Jurkat, Clone E6-1 (cell line): Measurements from ENCODE around the gene AGK.
"Not testable (repeated sequence)": the region's sequence is repeated elsewhere in the genome, so short reads cannot be mapped to it uniquely, and the experiment has no call there.

Experiments used
- DNase-seq: peaks from one replicate; pipeline ENCODE4 v3.0.0-alpha.2; 2011; ENCODE audit warnings: low read depth, low spot score
- H3K4me3 ChIP-seq: 2 replicates; pipeline ENCODE4 v1.5.1; 2011; ENCODE audit warnings: mild to moderate bottlenecking, low read length, control low read depth, moderate library complexity

AGK gene

DNA sequence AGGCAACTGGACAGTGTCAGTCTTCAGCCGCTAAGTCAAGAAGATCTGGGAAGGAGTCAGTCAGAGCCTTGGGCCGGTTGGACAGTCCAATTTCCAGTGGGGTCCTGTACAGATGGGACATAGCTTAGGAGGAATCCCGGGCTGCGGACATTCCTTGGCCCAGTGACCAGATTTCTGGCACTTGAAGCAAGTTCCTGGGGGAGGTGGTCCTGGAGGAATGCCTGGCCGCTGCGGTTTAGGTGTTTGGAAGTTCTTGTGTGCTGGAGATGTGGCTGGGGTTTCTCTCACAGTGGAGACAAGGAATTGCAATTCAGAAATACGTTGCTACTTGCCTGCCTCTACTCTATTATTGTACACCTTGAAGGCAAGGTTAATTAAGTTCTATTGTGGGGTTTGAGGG lies 30.9 kb downstream of the AGK start:
- not testable (repeated sequence) for H3K4me3 ChIP-seq, DNase-seq

- H3K4me3 ChIP-seq, result no peak overlapping the region
- DNase-seq, result no peak
Observed at GRCh38 chr7:141584935-141585334, 33.7 kb downstream of the AGK start.

DNA sequence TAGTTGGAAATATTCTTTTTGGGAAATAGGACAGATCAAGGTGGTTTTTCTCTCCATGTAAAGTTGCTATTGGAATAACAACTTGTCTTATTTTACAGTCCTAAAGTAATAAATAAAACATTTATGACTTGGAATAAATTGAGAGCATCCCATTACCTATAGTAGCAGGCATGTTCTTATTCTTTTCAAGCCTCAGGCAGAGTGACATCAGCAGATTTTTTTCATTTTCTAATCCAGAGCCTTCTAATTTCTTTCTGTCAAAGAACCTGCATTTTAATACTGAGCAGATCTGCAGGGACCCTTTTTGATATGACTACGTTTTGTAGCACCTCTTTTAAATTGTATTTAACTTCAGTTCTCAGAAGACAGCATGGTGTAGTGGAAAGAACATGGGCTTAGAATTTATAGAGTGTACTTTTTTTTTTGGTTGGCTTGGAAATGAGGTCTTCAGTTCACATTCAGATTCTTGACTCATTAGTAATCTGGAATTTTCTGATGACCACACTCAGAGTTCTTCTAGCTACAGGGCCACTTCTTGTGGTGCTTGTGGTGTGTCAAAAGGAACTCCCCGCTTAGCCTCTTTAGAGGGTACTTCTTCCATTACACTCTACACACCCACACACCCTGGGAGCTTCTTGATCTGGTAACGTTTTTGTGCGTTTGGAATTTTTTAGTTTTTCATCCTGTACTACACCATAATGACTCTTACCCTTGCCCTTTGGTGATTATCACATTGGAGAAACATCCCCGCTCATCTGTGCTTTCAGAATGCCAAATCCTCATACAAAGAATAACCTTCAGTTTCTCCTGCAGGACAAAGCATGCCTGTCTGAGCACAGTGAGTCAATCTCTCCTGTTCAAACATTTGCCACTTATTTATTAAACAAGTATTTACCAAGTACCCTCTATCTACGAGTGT lies 34.6 kb downstream of the AGK start:
- H3K4me3 ChIP-seq, result no peak overlapping the region
- DNase-seq, result no peak

DNA sequence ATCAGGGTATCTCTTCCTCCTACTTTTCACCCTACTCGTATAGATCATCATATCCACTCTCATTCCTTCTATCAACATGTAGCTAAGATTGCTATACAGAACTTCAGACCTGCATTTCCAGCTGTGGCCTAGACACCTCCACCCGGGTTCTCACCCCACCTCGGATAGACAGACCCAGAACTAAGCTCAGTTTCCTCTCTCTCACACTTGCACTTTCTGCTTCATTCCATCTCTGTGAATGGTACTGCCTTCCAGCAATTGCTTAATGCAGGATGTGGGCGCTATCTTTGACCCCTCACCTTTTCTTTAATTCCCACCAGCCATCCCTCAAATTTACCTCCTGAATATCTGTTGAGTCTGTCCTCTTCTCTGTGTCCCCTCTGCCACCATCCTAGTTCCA lies 35.7 kb downstream of the AGK start:
- no peak for DNase-seq
- H3K4me3 ChIP-seq, result no peak overlapping the region

DNA sequence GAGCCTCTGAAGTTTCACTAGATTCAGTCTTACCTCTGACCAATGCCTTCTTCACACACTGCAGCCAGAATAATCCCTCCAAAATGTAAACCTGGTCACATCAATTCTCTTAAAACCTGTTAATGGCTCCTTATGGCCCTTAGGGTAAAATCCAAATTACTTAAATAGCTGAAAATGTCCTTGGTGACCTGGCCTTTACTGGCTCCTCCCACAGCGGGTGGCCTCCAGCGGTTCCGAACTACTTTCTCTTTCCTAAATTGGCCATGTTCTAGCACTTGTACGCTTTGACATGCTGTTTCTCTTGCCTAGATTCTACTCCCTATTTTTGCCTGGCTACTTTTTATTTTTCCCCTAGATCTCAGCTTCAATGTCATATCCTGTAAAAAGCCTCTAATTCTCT lies 36.1 kb downstream of the AGK start:
- H3K4me3 ChIP-seq, result no peak overlapping the region
- DNase-seq, result no peak

- no peak overlapping the region for H3K4me3 ChIP-seq
- no peak for DNase-seq
Observed at GRCh38 chr7:141588912-141589311, 37.7 kb downstream of the AGK start.

GRCh38 chr7:141590071-141590470 lies 38.9 kb downstream of the AGK start:
- no peak for DNase-seq
- H3K4me3 ChIP-seq, result no peak overlapping the region

DNA sequence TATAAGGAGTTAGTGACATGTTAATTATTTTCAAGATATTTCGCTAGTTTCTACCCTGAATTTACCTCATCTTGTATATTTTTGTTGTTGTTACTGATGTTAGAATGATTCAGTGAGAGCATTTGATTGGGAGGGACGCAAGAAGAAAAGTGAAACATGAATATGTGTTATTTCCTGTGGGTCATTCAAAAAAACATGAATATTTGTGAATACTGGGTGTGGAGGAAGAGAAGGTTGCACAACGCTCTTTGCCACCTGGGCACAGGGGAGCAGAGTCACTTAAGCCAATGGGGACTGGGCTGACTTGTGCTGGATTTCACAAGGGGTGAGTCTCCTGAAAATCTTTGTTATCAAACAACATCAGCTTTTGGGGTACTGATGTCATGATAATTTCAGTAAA lies 39.5 kb downstream of the AGK start:
- DNase-seq, result no peak
- H3K4me3 ChIP-seq, result no peak overlapping the region

GRCh38 chr7:141593134-141593533 lies 41.9 kb downstream of the AGK start:
- no peak for DNase-seq
- H3K4me3 ChIP-seq, result no peak overlapping the region

DNA sequence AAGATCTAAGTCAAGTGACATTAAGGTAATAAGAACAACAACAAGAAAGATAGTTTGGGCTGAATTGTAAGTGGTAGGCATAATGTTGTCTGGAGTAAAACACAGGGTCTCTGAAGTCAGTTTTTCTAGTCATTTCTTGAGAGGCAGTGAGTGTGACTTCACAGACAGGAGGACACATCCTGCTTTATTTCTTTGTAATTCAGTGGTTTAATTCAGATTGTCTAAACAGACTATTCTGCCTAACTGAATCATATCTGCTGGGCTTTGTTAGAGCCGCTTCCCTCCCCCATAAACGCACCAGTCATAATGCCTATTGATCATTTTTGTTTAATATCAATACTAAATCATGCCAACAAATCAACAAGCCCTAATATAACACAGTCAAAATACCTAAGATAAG lies 46.8 kb downstream of the AGK start:
- H3K4me3 ChIP-seq, result no peak overlapping the region
- no peak for DNase-seq

DNA sequence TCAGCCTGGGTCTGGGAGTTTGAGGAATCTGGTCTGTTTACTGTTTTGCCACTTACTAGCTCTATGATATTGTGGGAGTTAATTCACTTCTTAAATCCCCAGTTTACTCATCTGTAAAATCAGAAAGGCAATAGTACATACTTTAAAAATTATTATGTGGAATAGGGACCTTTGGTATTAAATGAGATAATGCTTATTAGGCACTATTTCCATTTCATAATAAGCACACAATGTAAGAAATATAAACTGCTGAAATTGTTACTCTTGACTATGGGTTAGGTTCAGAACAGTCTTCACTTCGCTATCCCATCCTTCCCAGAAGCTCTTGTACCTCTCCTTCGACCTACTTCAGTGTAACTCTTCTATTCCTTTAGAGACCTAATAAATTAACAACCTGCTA lies 47.2 kb downstream of the AGK start:
- no peak overlapping the region for H3K4me3 ChIP-seq
- DNase-seq, result no peak

DNA sequence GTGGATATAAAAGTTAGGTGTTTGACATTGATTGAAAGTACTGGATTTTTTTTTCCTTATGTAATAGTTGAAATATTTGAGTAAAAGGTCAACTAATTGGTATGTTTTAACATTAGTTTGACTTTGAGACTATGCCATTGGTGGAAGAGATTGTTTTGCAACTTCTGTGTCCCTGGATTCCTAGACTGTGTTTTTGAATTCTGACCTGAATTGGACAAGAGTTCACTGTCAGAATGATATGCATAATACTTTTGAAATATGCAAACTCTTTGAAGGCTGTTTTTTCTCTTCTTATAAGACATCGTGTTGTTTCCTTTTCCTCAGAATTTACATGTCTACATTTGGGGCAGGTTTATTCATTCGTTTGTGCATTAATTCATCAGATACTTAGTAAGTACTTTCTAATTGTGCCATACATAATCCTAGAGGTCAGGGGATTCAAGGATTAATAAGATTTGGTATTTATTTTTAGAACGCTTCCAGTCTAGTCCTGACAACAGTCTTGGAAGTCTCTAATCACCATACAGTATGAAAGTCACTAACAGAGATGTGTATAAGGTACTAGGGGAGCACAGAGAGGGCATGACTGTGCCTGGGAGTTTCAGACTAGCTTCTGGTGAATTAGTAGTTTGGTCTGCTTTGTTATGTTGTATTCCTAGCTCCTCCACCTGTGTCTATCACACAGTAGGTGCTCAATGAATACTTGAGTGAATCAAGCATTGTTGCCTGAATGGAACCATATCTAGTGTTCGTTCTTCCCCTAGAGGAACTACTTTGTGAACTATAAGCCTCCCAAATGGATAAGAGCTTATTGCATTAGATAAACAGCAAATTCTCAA lies 49.2 kb downstream of the AGK start:
- no peak overlapping the region for H3K4me3 ChIP-seq
- DNase-seq, result no peak

GRCh38 chr7:141609576-141609975 lies 58.4 kb downstream of the AGK start:
- DNase-seq, result no peak

GRCh38 chr7:141610671-141611070 lies 59.5 kb downstream of the AGK start:
- H3K4me3 ChIP-seq, result no peak overlapping the region
- no peak for DNase-seq

More at GRCh38 chr7:141609576-141609975, 58.4 kb downstream of the AGK start:
- H3K4me3 ChIP-seq, result no peak overlapping the region

GRCh38 chr7:141612861-141613260 lies 61.7 kb downstream of the AGK start:
- no peak overlapping the region for H3K4me3 ChIP-seq
- no peak for DNase-seq

DNA sequence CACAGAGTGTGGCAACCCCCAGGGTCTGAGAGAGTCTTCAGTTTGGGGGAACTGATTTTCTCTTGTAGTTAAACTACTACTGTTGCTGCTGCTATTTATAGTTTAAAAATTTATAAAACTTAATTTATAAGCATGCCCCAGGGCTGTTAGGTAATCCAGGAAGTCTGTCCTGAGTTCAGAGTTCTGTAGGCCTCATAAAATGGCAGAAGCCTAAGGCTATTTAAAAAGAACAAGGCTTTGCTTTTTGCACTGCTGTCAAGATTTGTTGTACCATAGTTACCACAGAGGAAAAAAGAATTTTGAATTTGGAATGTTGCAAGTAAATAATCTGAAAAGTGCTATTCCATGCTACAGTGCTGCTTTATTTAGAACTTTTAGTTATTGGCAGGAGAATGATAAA lies 66.1 kb downstream of the AGK start:
- no peak for DNase-seq
- no peak overlapping the region for H3K4me3 ChIP-seq

- H3K4me3 ChIP-seq, result no peak overlapping the region
- no peak for DNase-seq
Observed at GRCh38 chr7:141619745-141620144, 68.5 kb downstream of the AGK start.

GRCh38 chr7:141624763-141625162 lies 73.6 kb downstream of the AGK start:
- no peak overlapping the region for H3K4me3 ChIP-seq
- no peak for DNase-seq

- DNase-seq, result no peak
- no peak overlapping the region for H3K4me3 ChIP-seq
Observed at GRCh38 chr7:141630621-141631020, 79.4 kb downstream of the AGK start.

GRCh38 chr7:141631525-141631924 lies 80.3 kb downstream of the AGK start:
- H3K4me3 ChIP-seq, result no peak overlapping the region

More at GRCh38 chr7:141631525-141631924, 80.3 kb downstream of the AGK start:
- no peak for DNase-seq
